SJSA1 (cell line): Measurements from ENCODE around the gene ADGRV1. TPM values are rescaled to one million over a fixed set of nuclear protein-coding genes. Genes with fewer than 3 reads are reported as not detected.

Experiments
- DNase-seq, 2 experiments: peaks; one replicate each; pipeline ENCODE4 v3.0.0-alpha.2; 2015 to 2020; ENCODE audit warnings: low spot score in 2 of 2, low read depth in 1 of 2
- H3K27ac ChIP-seq: fragments of 250-450 bp; sonication (Bioruptor Pico); 2 replicates; pipeline ENCODE4 v1.5.1; 2020; ENCODE audit warnings: mild to moderate bottlenecking, moderate library complexity
- H3K27me3 ChIP-seq: fragments of 250-450 bp; sonication (Bioruptor Pico); replicated peaks from 2 replicates; pipeline ENCODE4 v1.5.1; 2020; ENCODE audit warnings: mild to moderate bottlenecking, moderate library complexity
- H3K36me3 ChIP-seq: fragments of 250-450 bp; sonication (Bioruptor Pico); 2 replicates; pipeline ENCODE4 v1.5.1; 2020; ENCODE audit warnings: mild to moderate bottlenecking
- H3K4me1 ChIP-seq: fragments of 250-450 bp; sonication (Bioruptor Pico); replicated peaks from 2 replicates; pipeline ENCODE4 v1.6.1; 2021; ENCODE audit warnings: mild to moderate bottlenecking
- H3K4me3 ChIP-seq: fragments of 250-450 bp; sonication (Bioruptor Pico); 2 replicates; pipeline ENCODE4 v1.5.1; 2020; ENCODE audit warnings: mild to moderate bottlenecking
- H3K9me3 ChIP-seq: fragments of 250-450 bp; sonication (Bioruptor Pico); replicated peaks from 2 replicates; pipeline ENCODE4 v1.5.1; 2020; ENCODE audit warnings: mild to moderate bottlenecking
- total RNA-seq: library from RNA; depleted of rRNA; stranded (reverse); fragments of >200 nt; shearing (Covaris generic); gene quantifications from 2 replicates; pipeline ENCODE4 v1.2.3, GENCODE V29; 2014; rRNA removed

ADGRV1 gene
- 0.13 TPM in 1 of 2 replicates, not detected in the other for total RNA-seq

GRCh38 chr5:90558344-90559192 lies at the start of gene ADGRV1:
Gene ADGRV1, plus strand, starts transcription at chr5:90558797. Its CDS starts 99 bp downstream, at chr5:90558896.
- no peaks in the 10 kb centered on the region for H3K9me3 ChIP-seq
- peaks cover 7% of the 10 kb centered on the region for H3K4me1 ChIP-seq
- no peaks in the 10 kb centered on the region for H3K36me3 ChIP-seq
- H3K27ac ChIP-seq: no peak within 1 kb of the TSS
- H3K4me3 ChIP-seq: peak within 1 kb of the TSS; percentile 11; the same call in 1 of the 2 replicates
- DNase-seq: peak; percentile 20 to 43
- peaks cover 67% of the 10 kb centered on the region for H3K27me3 ChIP-seq

GRCh38 chr5:90510438-90510837 lies 48.2 kb upstream of the ADGRV1 start:
- no peak overlapping the region for H3K27ac ChIP-seq
- no peaks in the 10 kb centered on the region for H3K27me3 ChIP-seq
- no peaks in the 10 kb centered on the region for H3K9me3 ChIP-seq
- H3K4me1 ChIP-seq: no peaks in the 10 kb centered on the region
- no peaks in the 10 kb centered on the region for H3K36me3 ChIP-seq
- H3K4me3 ChIP-seq: no peak overlapping the region
- DNase-seq: no peak

- Histone ChIP-seq H3K27ac (no peak overlapping the region), H3K4me3 (no peak overlapping the region), H3K9me3 (no peaks in the 10 kb centered on the region), H3K4me1 (no peaks in the 10 kb centered on the region), H3K27me3 (no peaks in the 10 kb centered on the region), H3K36me3 (peaks cover 13% of the 10 kb centered on the region)
- no peak for DNase-seq
These were observed 44.1 kb upstream of the ADGRV1 start for GRCh38 chr5:90514520-90514919.

- H3K27me3 ChIP-seq: no peaks in the 10 kb centered on the region
- no peaks in the 10 kb centered on the region for H3K4me1 ChIP-seq
- peaks cover 37% of the 10 kb centered on the region for H3K36me3 ChIP-seq
- no peaks in the 10 kb centered on the region for H3K9me3 ChIP-seq
- no peak overlapping the region for H3K27ac ChIP-seq
- DNase-seq: no peak
- H3K4me3 ChIP-seq: no peak overlapping the region
These were observed 39.9 kb upstream of the ADGRV1 start for GRCh38 chr5:90518661-90519060.

- H3K4me3 ChIP-seq: no peak overlapping the region
- H3K27me3 ChIP-seq: no peaks in the 10 kb centered on the region
- no peaks in the 10 kb centered on the region for H3K9me3 ChIP-seq
- peaks cover 3% of the 10 kb centered on the region; the same call in 1 of the 2 replicates for H3K4me1 ChIP-seq
- no peak overlapping the region for H3K27ac ChIP-seq
- H3K36me3 ChIP-seq: peaks cover 41% of the 10 kb centered on the region
- no peak for DNase-seq
These were observed 39.5 kb upstream of the ADGRV1 start for GRCh38 chr5:90519081-90519480.

GRCh38 chr5:90528601-90529193 lies 29.9 kb upstream of the ADGRV1 start:
- Histone ChIP-seq H3K27me3 (no peaks in the 10 kb centered on the region), H3K4me3 (peak overlapping the region; percentile 83), H3K4me1 (peaks cover 25% of the 10 kb centered on the region), H3K27ac (peak overlapping the region; percentile 84), H3K36me3 (peaks cover 31% of the 10 kb centered on the region), H3K9me3 (no peaks in the 10 kb centered on the region)
- peak in 1 of 2 experiments; percentile 35 for DNase-seq

GRCh38 chr5:90529194-90529938 lies 29.2 kb upstream of the ADGRV1 start, which contains the start of gene LYSMD3:
Gene LYSMD3, minus strand, starts transcription at chr5:90529584. Its CDS starts 4,295 bp downstream, at chr5:90525289.
- peak within 1 kb of the TSS; percentile 83 for H3K4me3 ChIP-seq
- H3K27me3 ChIP-seq: peaks cover 5% of the 10 kb centered on the region; the same call in 1 of the 2 replicates
- H3K9me3 ChIP-seq: no peaks in the 10 kb centered on the region
- peaks cover 19% of the 10 kb centered on the region for H3K4me1 ChIP-seq
- peak; percentile 92 to 97 for DNase-seq
- peaks cover 27% of the 10 kb centered on the region for H3K36me3 ChIP-seq
- peak within 1 kb of the TSS; percentile 84 for H3K27ac ChIP-seq

GRCh38 chr5:90529939-90530677 lies 28.5 kb upstream of the ADGRV1 start:
- Histone ChIP-seq H3K4me3 (peak overlapping the region; percentile 83), H3K27me3 (peaks cover 9% of the 10 kb centered on the region; the same call in 1 of the 2 replicates), H3K27ac (peak overlapping the region; percentile 52), H3K36me3 (peaks cover 22% of the 10 kb centered on the region), H3K4me1 (peaks cover 12% of the 10 kb centered on the region; the same call in 1 of the 2 replicates), H3K9me3 (no peaks in the 10 kb centered on the region)
- DNase-seq: peak; percentile 70 to 85

GRCh38 chr5:90530736-90531487 lies 27.7 kb upstream of the ADGRV1 start:
- DNase-seq: no peak
- no peak overlapping the region for H3K27ac ChIP-seq
- H3K4me3 ChIP-seq: no peak overlapping the region
- H3K36me3 ChIP-seq: peaks cover 18% of the 10 kb centered on the region
- H3K4me1 ChIP-seq: peaks cover 10% of the 10 kb centered on the region; the same call in 1 of the 2 replicates
- no peaks in the 10 kb centered on the region for H3K9me3 ChIP-seq
- peaks cover 9% of the 10 kb centered on the region; the same call in 1 of the 2 replicates for H3K27me3 ChIP-seq

- Histone ChIP-seq H3K9me3 (no peaks in the 10 kb centered on the region), H3K4me3 (no peak overlapping the region), H3K27me3 (peaks cover 9% of the 10 kb centered on the region; the same call in 1 of the 2 replicates), H3K27ac (no peak overlapping the region), H3K4me1 (peaks cover 4% of the 10 kb centered on the region; the same call in 1 of the 2 replicates), H3K36me3 (peaks cover 5% of the 10 kb centered on the region)
- no peak for DNase-seq
These were observed 24.8 kb upstream of the ADGRV1 start for GRCh38 chr5:90533794-90534193.

GRCh38 chr5:90534922-90535321 lies 23.7 kb upstream of the ADGRV1 start:
- H3K4me3 ChIP-seq: no peak overlapping the region
- no peaks in the 10 kb centered on the region for H3K36me3 ChIP-seq
- H3K27me3 ChIP-seq: peaks cover 9% of the 10 kb centered on the region; the same call in 1 of the 2 replicates
- no peak overlapping the region for H3K27ac ChIP-seq
- peaks cover 4% of the 10 kb centered on the region; the same call in 1 of the 2 replicates for H3K4me1 ChIP-seq
- no peaks in the 10 kb centered on the region for H3K9me3 ChIP-seq
- no peak for DNase-seq

- H3K4me3 ChIP-seq: no peak overlapping the region
- no peaks in the 10 kb centered on the region for H3K9me3 ChIP-seq
- no peaks in the 10 kb centered on the region for H3K36me3 ChIP-seq
- no peaks in the 10 kb centered on the region; the same call in 1 of the 2 replicates for H3K27me3 ChIP-seq
- H3K4me1 ChIP-seq: peaks cover 9% of the 10 kb centered on the region
- DNase-seq: no peak
- no peak overlapping the region for H3K27ac ChIP-seq
These were observed 15.6 kb upstream of the ADGRV1 start for GRCh38 chr5:90542827-90543519.
